BE2C (cell line): ENCODE data around the gene PIGX.

Experiments
- DNase-seq: peaks from one replicate; pipeline ENCODE4 v3.0.0-alpha.2; 2020
- H3K27me3 ChIP-seq: fragments of 250-450 bp; sonication (Bioruptor Pico); 2 replicates; pipeline ENCODE4 v1.5.1; 2020; ENCODE audit warnings: mild to moderate bottlenecking
- H3K36me3 ChIP-seq: fragments of 250-450 bp; sonication (Bioruptor Pico); 2 replicates; pipeline ENCODE4 v1.5.1; 2020; ENCODE audit warnings: mild to moderate bottlenecking
- H3K4me1 ChIP-seq: fragments of 250-450 bp; sonication (Bioruptor Pico); 2 replicates; pipeline ENCODE4 v1.5.1; 2020
- H3K4me3 ChIP-seq: 2 replicates; pipeline ENCODE4 v1.5.1; 2011; ENCODE audit warnings: low read depth, low read length
- H3K9me3 ChIP-seq: fragments of 250-450 bp; sonication (Bioruptor Pico); 2 replicates; pipeline ENCODE4 v1.5.1; 2020
- TF ChIP-seq, protein P1 (sequence below): IDR thresholded peaks from 2 replicates; pipeline ENCODE4 v1.5.1; 2012; ENCODE audit warnings: mild to moderate bottlenecking, low read depth, low read length

The PIGX gene

GRCh38 chr3:196689941-196690660 is 22.1 kb upstream of the PIGX start:
- no peaks in the 10 kb centered on the region for H3K9me3 ChIP-seq
- DNase-seq = no peak
- H3K36me3 ChIP-seq = no peaks in the 10 kb centered on the region
- no peaks in the 10 kb centered on the region for H3K27me3 ChIP-seq
- H3K4me1 ChIP-seq = no peaks in the 10 kb centered on the region
- TF ChIP-seq, protein P1, sequence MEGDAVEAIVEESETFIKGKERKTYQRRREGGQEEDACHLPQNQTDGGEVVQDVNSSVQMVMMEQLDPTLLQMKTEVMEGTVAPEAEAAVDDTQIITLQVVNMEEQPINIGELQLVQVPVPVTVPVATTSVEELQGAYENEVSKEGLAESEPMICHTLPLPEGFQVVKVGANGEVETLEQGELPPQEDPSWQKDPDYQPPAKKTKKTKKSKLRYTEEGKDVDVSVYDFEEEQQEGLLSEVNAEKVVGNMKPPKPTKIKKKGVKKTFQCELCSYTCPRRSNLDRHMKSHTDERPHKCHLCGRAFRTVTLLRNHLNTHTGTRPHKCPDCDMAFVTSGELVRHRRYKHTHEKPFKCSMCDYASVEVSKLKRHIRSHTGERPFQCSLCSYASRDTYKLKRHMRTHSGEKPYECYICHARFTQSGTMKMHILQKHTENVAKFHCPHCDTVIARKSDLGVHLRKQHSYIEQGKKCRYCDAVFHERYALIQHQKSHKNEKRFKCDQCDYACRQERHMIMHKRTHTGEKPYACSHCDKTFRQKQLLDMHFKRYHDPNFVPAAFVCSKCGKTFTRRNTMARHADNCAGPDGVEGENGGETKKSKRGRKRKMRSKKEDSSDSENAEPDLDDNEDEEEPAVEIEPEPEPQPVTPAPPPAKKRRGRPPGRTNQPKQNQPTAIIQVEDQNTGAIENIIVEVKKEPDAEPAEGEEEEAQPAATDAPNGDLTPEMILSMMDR = no peak
- no peak overlapping the region for H3K4me3 ChIP-seq

DNA sequence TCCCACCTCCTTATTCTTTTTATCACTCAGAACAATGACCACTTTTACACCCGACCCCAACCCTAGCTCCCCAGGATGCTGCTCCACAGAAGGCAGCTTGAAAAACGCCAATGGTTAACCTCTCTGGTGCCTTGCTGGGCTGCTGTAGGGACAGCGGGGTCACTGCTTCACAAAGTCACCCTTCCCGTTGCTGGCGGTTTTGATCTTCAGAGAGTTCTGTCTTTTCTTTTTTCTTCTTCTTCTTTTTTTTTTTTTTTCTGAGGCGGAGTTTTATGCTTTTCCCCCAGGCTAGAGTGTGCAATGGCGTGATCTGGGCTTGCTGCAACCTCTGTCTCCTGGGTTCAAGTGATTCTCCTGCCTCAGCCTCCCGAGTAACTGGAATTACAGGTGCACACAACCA is 20.8 kb upstream of the PIGX start:
- Histone ChIP-seq H3K27me3 (no peaks in the 10 kb centered on the region), H3K9me3 (no peaks in the 10 kb centered on the region), H3K36me3 (no peaks in the 10 kb centered on the region), H3K4me1 (no peaks in the 10 kb centered on the region), H3K4me3 (no peak overlapping the region)
- no peak for DNase-seq
- TF ChIP-seq, protein P1 = no peak

GRCh38 chr3:196694202-196694638 is 18.0 kb upstream of the PIGX start:
- no peak for DNase-seq
- TF ChIP-seq, protein P1 = no peak

DNA sequence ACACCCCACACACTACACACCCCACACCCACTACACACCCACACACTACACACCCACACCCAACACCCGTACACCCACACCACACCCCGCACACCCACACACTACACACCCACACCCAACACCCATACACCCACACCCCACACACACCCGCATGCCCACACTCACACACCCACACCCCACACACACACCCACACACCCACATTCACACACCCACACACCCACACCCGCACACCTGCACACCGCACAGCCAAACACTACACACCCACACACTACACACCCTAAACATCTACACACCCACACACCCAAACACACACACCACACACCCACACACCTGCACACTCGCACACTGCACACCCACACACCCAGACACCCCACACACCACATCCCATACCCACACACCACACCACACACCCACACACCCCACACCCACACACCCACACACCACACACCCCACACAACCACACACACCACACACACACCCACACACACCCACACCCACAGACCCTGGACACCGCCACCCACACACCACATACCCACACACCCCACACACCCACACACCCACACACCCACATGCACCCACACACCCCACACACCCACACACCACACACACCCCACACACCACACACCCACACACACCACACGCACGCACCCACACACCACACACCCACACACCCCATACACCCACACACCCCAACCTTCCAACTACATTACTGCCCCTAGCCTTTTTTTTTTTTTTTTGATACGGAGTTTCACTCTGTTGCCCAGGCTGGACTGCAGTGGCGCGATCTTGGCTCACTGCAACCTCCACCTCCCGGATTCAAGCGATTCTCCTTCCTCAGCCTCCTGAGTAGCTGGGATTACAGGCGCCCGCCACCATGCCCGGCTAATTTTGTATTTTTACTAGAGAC is 17.0 kb upstream of the PIGX start:
- no peaks in the 10 kb centered on the region for H3K9me3 ChIP-seq
- no peak overlapping the region for H3K4me3 ChIP-seq
- TF ChIP-seq, protein P1 = no peak
- H3K27me3 ChIP-seq = no peaks in the 10 kb centered on the region
- no peaks in the 10 kb centered on the region for H3K4me1 ChIP-seq
- H3K36me3 ChIP-seq = no peaks in the 10 kb centered on the region
- no peak for DNase-seq

More at GRCh38 chr3:196694202-196694638, 18.0 kb upstream of the PIGX start:
- Histone ChIP-seq H3K9me3 (no peaks in the 10 kb centered on the region), H3K4me3 (no peak overlapping the region), H3K4me1 (no peaks in the 10 kb centered on the region), H3K36me3 (no peaks in the 10 kb centered on the region), H3K27me3 (no peaks in the 10 kb centered on the region)

DNA sequence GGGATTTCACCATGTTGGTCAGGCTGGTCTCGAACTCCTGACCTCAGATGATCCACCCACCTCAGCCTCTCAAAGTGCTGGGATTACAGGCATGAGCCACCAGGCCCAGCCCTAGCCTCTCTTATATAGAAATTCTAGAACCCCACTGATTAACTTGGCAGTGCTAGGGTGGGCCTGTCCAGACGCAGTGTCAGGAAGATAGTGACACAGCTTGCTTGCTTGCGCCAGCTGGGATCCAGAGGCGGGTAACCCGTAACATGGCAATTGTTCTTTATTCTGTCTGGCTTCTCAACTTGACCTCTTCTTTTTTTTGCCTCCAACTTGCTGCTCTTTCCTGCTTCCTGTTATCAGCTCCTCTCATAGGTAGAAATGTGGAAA is 16.3 kb upstream of the PIGX start:
- no peak for DNase-seq
- no peaks in the 10 kb centered on the region for H3K4me1 ChIP-seq
- TF ChIP-seq, protein P1 = no peak
- no peak overlapping the region for H3K4me3 ChIP-seq
- no peaks in the 10 kb centered on the region for H3K27me3 ChIP-seq
- no peaks in the 10 kb centered on the region for H3K9me3 ChIP-seq
- H3K36me3 ChIP-seq = no peaks in the 10 kb centered on the region

- Histone ChIP-seq H3K4me1 (no peaks in the 10 kb centered on the region), H3K36me3 (no peaks in the 10 kb centered on the region), H3K9me3 (no peaks in the 10 kb centered on the region), H3K4me3 (no peak overlapping the region), H3K27me3 (no peaks in the 10 kb centered on the region)
- DNase-seq = no peak
- TF ChIP-seq, protein P1 = no peak
Measured at GRCh38 chr3:196697270-196697669, 14.9 kb upstream of the PIGX start.
